Fibroblast of skin of right biceps (primary cell): ENCODE measurements around the gene TMEM198.

ENCODE experiments used
- DNase-seq: peaks from one replicate; pipeline ENCODE4 v3.0.0-alpha.2; 2013

The TMEM198 gene

GRCh38 chr2:219545943-219546352 lies 2.1 kb downstream of the TMEM198 start:
- no peak for DNase-seq

DNA sequence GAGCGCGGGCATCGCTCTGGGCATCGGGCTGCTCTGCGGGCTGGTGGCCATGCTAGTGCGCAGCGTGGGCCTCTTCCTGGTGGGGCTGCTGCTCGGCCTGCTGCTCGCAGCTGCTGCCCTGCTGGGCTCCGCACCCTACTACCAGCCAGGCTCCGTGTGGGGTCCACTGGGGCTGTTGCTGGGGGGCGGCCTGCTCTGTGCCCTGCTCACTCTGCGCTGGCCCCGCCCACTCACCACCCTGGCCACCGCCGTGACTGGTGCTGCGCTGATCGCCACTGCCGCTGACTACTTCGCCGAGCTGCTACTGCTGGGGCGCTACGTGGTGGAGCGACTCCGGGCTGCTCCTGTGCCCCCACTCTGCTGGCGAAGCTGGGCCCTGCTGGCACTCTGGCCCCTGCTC lies 3.8 kb downstream of the TMEM198 start:
- DNase-seq, result no peak

DNA sequence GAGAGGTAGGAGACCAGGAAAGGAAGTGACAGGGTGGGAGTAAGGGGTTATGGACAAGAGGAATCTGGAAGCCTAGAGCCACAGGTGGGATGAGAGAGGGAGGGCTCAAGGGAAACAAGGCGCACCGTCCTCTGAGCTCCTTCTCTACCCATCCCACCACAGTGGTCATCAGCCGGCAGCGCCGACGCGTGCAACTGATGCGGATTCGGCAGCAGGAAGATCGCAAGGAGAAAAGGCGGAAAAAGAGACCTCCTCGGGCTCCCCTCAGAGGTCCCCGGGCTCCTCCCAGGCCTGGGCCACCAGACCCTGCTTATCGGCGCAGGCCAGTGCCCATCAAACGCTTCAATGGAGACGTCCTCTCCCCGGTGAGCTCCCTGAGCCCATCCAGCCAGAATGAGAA lies 5.2 kb downstream of the TMEM198 start:
- DNase-seq, result no peak

- DNase-seq, result no peak
Observed at GRCh38 chr2:219549619-219550018, 5.8 kb downstream of the TMEM198 start.

DNA sequence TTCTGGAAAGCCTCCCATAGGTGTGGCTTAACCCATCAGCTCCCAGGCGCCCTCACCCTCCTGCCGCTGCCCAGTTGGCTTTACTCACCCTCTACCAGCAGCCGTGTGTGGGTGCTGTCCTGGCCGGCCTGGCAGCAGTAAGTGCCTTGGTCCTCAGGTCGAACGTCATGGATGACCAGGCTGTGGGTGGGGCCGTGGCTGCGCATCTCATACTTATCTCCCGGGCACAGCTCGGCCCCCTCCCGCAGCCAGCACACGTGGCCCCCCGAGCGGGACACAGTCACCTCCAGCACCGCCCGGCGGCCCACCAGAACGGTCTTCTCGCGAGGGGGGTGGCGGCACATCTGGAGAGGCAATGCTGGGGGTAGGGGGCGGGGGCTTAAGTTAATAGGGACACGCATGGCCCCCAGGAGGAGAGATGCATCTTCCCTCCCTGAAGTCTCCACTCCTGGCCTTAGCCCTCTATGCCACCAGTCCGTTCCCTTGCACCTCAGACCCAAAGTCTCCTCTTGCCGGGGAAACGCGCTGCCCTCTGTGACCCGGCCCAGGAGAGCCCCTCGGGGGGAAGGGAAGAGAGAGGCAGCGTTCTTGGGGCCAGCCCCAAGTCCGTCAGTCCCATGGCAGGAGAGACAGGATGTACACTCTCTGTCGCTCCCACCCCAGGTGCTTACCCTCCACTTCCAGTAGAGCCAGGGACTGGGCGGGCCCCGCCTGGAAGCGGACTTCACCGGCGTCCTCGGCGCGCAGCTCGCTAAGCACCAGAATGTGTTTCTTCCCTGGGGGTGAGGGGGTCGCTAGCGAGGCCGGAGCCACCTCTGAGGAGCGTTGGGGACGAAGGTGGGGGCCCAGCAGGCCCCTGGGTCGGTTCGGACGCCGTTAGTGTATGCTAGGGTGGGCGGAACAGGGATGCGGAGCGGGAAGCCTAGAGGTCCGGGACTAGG lies 7.9 kb downstream of the TMEM198 start:
- DNase-seq, result peak; percentile 30

- peak; percentile 80 for DNase-seq
Observed at GRCh38 chr2:219552382-219553167, 8.7 kb downstream of the TMEM198 start.

DNA sequence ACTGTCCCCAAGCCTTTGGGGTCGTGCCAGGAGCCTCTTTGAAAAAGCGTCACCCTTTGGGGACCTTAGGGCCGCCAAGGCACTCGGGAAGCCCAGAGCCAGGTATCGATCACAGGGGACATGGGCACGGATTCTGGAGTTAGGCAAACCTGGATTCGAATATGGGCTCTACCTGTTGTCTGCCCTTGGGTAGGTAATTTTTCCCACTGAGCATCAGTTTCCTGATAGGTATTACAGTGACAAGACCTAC lies 9.3 kb downstream of the TMEM198 start:
- DNase-seq, result no peak

DNA sequence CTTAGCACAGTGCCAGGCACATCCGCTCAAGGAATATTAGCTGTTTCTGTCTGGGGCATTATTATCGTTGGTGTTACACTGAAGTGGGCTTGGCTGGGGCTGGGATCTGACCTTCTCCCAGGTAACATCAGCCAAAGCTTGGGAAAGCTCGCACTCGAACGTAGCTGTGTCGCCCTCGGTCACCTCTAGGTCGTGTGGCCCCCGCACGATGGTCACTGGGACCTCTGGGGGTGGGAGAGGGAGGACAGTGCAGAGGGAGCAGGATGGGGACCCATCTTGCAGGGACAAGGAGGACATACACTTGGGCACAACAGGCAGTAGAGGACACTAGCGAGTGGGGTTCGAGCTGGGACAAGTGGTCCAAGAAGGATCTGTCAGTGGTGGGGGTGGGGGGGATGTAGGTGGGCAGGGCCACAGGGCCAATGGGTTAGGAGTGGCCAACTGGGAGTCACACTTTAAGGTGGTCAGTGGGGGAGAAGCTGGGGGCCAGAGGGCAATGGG lies 9.7 kb downstream of the TMEM198 start:
- no peak for DNase-seq

GRCh38 chr2:219554350-219554749 lies 10.5 kb downstream of the TMEM198 start:
- no peak for DNase-seq

- DNase-seq, result no peak
Observed at GRCh38 chr2:219555956-219556355, 12.1 kb downstream of the TMEM198 start.

DNA sequence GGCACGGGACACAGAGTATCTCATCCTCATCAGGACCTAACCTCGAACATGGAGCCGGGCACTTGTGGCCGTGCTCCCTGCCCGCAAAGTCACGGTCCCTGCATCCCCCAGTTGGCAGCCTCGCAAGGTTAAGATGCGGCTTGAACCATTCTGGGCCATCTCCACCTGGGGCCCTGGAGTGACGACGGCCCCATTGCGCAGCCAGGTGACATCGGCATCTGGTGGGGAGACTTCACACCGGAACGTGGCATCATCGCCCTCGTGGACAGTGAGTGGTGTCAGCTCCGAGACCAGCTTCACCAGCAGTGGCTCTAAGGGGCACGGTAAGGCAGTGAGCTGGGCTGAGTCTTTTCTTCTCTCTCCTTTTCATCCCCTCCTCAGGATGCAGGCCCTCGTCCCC lies 12.6 kb downstream of the TMEM198 start:
- no peak for DNase-seq

GRCh38 chr2:219557320-219557719 lies 13.5 kb downstream of the TMEM198 start:
- no peak for DNase-seq

- no peak for DNase-seq
Observed at GRCh38 chr2:219557791-219558785, 14.3 kb downstream of the TMEM198 start.

- DNase-seq, result peak; percentile 53
Observed at GRCh38 chr2:219559156-219559915, 15.5 kb downstream of the TMEM198 start.

- DNase-seq, result no peak
Observed at GRCh38 chr2:219560037-219560892, 16.4 kb downstream of the TMEM198 start.

- no peak for DNase-seq
Observed at GRCh38 chr2:219560893-219561178, 17.0 kb downstream of the TMEM198 start.

DNA sequence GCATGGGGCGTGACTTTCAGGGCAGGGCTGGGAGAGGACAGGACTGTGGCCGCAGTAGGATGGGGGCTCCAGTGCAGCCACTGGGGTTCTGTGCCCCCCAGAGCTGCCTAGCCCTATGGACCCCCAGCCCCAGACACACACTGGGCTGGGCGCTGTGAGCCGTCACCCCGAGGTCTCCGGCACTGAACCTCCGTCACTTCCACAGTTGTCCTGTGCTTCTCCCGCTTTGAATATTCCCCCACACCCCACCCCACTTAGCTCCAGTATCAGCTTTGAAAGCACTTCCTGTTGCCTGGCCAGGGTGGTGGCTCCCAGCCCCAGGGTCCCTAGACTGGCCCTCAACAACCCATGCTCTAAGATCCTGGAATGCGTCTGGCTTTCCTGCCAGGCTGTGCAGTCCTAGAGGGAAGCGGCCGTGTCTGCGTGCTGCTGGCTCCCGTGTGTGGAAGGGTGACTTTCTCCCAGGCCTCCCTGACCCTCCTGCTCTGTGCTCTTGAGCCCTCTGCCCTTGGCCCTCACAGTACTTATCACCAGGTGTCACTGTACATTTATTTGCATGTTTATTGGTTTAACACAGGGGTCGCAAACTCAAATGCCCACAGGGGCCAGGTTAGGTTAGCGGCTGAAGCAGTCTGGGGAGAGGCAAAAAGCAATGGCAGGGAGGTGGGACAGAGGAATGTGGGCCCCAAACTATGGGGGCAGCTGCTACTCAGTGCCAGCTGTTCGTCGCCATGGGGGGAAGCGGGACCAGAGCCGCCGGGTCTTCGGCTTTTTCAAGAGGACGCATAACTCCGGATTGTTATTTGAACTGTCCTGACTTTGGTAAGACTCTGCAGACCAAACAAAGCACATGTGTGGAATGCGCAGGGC lies 17.6 kb downstream of the TMEM198 start:
- no peak for DNase-seq

DNA sequence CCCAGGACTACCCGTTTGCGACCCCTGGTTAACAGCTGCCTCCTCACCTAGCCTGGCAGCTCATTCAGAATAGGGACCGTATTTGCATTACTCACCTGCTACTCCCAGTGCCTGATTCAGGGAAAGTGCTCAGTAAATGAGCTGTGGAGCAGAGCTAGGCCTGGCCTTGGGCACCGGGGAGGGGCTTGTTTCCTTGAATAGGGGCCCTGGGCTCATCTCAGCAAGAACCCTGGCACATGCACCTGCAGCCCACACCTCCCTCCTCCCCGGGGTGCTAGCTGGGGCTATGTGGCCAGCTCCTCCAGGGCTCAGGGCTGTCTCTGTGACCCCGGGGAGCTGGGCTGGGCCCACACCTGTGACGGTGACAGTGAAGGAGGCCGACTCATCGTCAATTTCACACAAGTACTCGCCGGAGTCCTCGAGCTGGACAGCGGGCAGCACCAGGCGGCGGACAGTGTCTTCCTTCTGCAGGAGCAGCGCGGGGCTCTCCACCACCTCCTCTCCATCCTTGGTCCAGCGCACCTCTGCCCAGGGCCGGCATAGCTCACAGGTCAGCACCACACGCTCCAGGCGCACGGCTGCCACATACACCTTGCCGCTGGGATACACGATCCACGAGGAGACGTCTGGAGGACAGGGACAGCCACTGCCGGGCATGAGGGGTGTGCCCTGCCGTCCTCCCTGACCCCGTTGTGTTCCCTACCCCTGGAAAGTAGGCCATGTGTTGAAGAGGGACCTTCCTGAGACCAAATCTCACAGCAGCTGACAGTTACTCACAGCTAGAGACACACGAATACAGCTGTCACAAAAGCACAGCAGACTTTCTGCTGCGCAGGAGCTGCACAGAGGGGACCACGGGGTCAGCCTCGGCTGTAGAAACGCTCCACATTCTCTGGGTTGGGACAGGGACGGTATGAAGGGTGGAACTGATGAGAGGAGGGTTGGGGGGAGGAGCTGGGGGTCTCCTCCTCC lies 18.5 kb downstream of the TMEM198 start:
- no peak for DNase-seq
